Nephron (organoid): ENCODE results near the gene CYGB.

Experiments
- H3K27ac Mint-ChIP-seq, 3 experiments: 2 replicates each; pipeline ENCODE4 v1.8.0; 2020; ENCODE audit warnings: mixed read lengths in 3 of 3, mild to moderate bottlenecking in 2 of 3, moderate library complexity in 1 of 3
- H3K27me3 Mint-ChIP-seq: 2 replicates; pipeline ENCODE4 v1.8.0; 2021; ENCODE audit warnings: low read depth, mild to moderate bottlenecking, moderate library complexity, mixed read lengths
- H3K36me3 Mint-ChIP-seq: 2 replicates; pipeline ENCODE4 v1.8.0; 2020; ENCODE audit warnings: low read depth, mixed read lengths
- H3K4me1 Mint-ChIP-seq: 2 replicates; pipeline ENCODE4 v1.8.0; 2020; ENCODE audit warnings: mixed read lengths
- H3K4me3 Mint-ChIP-seq, 3 experiments: 2 replicates each; pipeline ENCODE4 v1.8.0; 2020; ENCODE audit warnings: mild to moderate bottlenecking in 3 of 3, mixed read lengths in 3 of 3, moderate library complexity in 2 of 3
- H3K9me3 Mint-ChIP-seq: 2 replicates; pipeline ENCODE4 v1.8.0; 2020; ENCODE audit warnings: mixed read lengths
- TF ChIP-seq, protein P1 (sequence below), 3 experiments: fragments of 200-600 bp; sonication (generic); IDR thresholded peaks; one replicate each; pipeline ENCODE4 v1.5.0; 2021; ENCODE audit warnings: antibody characterized with exemption in 3 of 3; ENCODE audit not compliant: unreplicated experiment in 3 of 3

The CYGB gene

DNA sequence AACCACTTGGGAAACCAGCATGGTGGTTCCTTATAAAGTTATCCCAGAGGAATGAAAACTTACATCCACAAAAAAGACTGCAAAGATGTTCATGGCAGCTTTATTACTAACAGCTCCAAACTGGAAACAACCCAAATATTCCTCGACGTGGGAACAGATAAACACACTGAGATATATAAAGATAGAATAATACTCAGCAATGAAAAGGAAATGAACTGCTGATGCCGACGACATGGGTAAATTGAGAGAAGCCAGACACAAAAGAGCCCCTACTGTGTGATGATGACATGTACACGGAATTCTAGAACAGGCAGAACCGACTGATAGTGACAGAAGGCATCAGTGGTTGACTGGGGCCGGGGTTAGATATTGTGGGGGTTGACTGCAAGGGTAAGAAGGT is 12.0 kb upstream of the CYGB start:
- H3K36me3 Mint-ChIP-seq, result no peaks in the 10 kb centered on the region
- TF ChIP-seq, protein P1, sequence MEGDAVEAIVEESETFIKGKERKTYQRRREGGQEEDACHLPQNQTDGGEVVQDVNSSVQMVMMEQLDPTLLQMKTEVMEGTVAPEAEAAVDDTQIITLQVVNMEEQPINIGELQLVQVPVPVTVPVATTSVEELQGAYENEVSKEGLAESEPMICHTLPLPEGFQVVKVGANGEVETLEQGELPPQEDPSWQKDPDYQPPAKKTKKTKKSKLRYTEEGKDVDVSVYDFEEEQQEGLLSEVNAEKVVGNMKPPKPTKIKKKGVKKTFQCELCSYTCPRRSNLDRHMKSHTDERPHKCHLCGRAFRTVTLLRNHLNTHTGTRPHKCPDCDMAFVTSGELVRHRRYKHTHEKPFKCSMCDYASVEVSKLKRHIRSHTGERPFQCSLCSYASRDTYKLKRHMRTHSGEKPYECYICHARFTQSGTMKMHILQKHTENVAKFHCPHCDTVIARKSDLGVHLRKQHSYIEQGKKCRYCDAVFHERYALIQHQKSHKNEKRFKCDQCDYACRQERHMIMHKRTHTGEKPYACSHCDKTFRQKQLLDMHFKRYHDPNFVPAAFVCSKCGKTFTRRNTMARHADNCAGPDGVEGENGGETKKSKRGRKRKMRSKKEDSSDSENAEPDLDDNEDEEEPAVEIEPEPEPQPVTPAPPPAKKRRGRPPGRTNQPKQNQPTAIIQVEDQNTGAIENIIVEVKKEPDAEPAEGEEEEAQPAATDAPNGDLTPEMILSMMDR (IDR thresholded peaks at IDR 0.05; ENCODE audit: unreplicated experiment in 3 of 3), result no peak

DNA sequence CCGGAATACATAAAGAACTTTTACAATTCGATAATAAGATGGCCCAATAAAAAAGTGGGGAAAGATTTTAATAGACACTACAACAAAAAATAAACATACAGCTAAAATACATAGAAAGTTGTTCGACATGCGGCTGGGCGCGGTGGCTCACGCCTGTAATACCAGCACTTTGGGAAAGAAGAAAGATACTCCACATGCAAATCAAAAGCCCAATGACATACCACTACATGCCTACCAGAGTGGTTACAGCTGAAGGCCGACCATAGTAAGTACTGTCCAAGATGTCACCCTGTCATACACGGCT is 11.7 kb upstream of the CYGB start:
- Mint-ChIP-seq H3K4me3 (no peak overlapping the region), H3K27ac (no peak overlapping the region), H3K9me3 (no peaks in the 10 kb centered on the region), H3K27me3 (no peaks in the 10 kb centered on the region), H3K36me3 (no peaks in the 10 kb centered on the region), H3K4me1 (peaks cover 19% of the 10 kb centered on the region)
- TF ChIP-seq, protein P1 (IDR thresholded peaks at IDR 0.05; ENCODE audit: unreplicated experiment in 3 of 3), result no peak

More for the DNA sequence above, 12.0 kb upstream of the CYGB start:
- Mint-ChIP-seq H3K27me3 (no peaks in the 10 kb centered on the region), H3K4me1 (peaks cover 19% of the 10 kb centered on the region), H3K27ac (no peak overlapping the region), H3K9me3 (no peaks in the 10 kb centered on the region), H3K4me3 (no peak overlapping the region)

DNA sequence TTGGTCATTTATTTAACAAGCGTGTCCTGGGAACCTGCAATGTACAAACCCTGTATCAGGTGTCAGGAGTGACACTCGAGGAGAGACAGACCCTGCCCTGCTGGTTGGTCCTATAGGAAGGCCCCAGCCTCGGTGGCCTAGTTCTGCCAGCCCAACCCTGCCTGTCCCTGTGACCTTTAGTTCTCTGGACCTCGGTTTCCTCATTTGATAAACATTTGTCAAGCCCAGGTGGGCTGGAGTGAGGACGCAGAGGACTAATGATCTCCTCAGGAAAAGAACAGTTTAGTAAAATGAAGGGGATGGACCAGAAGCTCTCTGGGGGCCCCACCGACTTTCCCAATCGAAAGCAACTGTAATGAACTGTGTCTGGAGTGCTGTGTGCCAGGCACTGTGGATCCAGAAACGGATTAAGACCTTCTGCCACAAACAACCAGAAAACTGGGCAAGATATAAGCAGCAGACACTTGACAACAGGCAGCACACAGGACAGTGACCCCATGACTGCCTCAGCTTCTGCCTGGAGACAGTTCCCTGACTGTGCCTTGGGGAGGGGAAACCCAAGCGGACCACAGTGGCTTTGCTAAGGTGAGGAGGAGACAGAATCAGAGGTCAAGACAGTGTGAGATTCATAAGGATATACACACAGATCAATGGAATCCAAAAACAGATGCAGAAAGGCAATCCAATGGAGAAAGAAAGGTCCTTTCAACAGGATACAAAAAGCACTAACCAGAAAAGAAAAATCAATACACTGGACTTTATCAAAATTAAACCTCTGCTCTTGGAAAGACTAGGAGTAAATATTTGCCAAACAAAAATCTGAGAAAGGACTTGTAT is 11.1 kb upstream of the CYGB start:
- Mint-ChIP-seq H3K27ac (no peak overlapping the region), H3K4me1 (peaks cover 19% of the 10 kb centered on the region), H3K9me3 (no peaks in the 10 kb centered on the region), H3K4me3 (no peak overlapping the region), H3K36me3 (no peaks in the 10 kb centered on the region), H3K27me3 (peaks cover 4% of the 10 kb centered on the region)
- TF ChIP-seq, protein P1 (IDR thresholded peaks at IDR 0.05; ENCODE audit: unreplicated experiment in 3 of 3), result no peak

DNA sequence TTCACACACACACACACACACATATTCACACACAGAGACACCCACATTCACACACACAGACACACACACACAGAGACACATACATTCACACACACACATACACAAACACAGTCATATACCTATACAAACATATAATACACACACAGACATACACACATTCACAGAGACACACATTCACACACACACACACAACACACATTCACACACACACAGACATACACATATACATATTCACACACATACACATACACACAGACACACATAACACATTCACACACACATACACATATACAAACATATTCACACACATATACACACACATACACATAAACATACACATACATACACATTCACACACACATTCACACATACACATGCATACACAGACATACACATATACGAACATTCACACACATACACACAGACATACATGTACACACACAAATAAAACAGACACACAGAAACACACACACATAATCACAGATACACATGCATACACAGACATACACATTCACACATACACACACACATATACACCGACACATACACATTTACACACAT is 10.2 kb upstream of the CYGB start:
- no peaks in the 10 kb centered on the region for H3K9me3 Mint-ChIP-seq
- no peaks in the 10 kb centered on the region for H3K36me3 Mint-ChIP-seq
- TF ChIP-seq, protein P1 (IDR thresholded peaks at IDR 0.05; ENCODE audit: unreplicated experiment in 3 of 3), result no peak
- peaks cover 27% of the 10 kb centered on the region for H3K4me1 Mint-ChIP-seq
- H3K27ac Mint-ChIP-seq, result no peak overlapping the region
- H3K27me3 Mint-ChIP-seq, result peaks cover 6% of the 10 kb centered on the region
- no peak overlapping the region for H3K4me3 Mint-ChIP-seq

DNA sequence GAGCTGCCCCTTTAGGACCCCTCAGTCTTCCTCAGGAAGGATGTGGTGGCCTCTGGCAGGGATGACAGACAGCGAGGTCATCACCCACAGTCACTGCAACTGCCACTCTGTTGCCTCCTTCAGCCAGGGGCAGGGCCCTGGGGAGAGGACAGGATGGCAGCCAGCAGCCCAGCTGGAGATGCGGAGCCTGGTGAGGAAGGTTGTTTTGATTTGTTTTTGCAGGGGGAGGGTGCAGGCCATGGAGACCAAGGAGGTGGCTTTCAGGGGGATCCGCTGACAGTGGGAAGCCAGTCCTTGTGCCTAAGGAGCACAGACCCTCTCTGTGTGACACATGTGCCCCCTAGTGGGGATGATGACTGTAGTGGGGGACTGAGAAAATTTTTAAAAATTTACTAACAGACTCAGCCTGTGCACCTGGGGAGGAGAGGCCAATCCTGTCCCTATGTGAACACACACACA is 9.7 kb upstream of the CYGB start:
- peaks cover 32% of the 10 kb centered on the region for H3K4me1 Mint-ChIP-seq
- H3K27me3 Mint-ChIP-seq, result peaks cover 11% of the 10 kb centered on the region
- TF ChIP-seq, protein P1 (IDR thresholded peaks at IDR 0.05; ENCODE audit: unreplicated experiment in 3 of 3), result peak; percentile 59 to 74 (median 67)
- H3K27ac Mint-ChIP-seq, result peak overlapping the region in 1 of 3 experiments; percentile 42
- H3K4me3 Mint-ChIP-seq, result no peak overlapping the region
- no peaks in the 10 kb centered on the region for H3K9me3 Mint-ChIP-seq
- H3K36me3 Mint-ChIP-seq, result no peaks in the 10 kb centered on the region
